Omental fat pad (tissue), 4 donors: ENCODE results near the gene SP7. TPM values are rescaled to one million over a fixed set of nuclear protein-coding genes. Genes with fewer than 3 reads are reported as not detected.
A peak's percentile ranks its signal among the peaks of the same experiment; 100 is the strongest.

Experiments used
- ATAC-seq: fragments of 150-250 bp; one replicate; pipeline ENCODE4 v1.9.1; 2016; ENCODE audit warnings: mild to moderate bottlenecking, moderate library complexity; ENCODE audit not compliant: low FRiP score
- DNase-seq: peaks from one replicate; pipeline ENCODE4 v3.0.0-alpha.2; 2019; ENCODE audit warnings: low spot score
- CTCF ChIP-seq, 3 donors: fragments of 450-650 bp; IDR thresholded peaks; one replicate each; pipeline ENCODE4 v1.5.1; 2016 to 2017; ENCODE audit warnings: antibody characterized with exemption in 3 of 3, mild to moderate bottlenecking in 3 of 3, moderate library complexity in 2 of 3
- total RNA-seq, 4 donors: library from RNA; depleted of rRNA; stranded (reverse); fragments of >200 nt; gene quantifications; one replicate each; pipeline ENCODE4 v1.1.0, GENCODE V29; 2016

SP7 gene
- total RNA-seq, 4 donors from 2014 or later = not detected

GRCh38 chr12:53355121-53355520 is 19.0 kb upstream of the SP7 start:
- ATAC-seq = no peak
- no peak for DNase-seq
- TF ChIP-seq CTCF (IDR thresholded peaks at IDR 0.05) = no peak

GRCh38 chr12:53353257-53353655 is 17.1 kb upstream of the SP7 start:
- ATAC-seq = no peak

GRCh38 chr12:53352331-53353256 is 16.4 kb upstream of the SP7 start:
- ATAC-seq (peak; percentile 91), DNase-seq (peak; percentile 55)
- peak in 2 of 3 donors; percentile 84 to 91 for TF ChIP-seq CTCF (IDR thresholded peaks at IDR 0.05)

More at GRCh38 chr12:53353257-53353655, 17.1 kb upstream of the SP7 start:
- no peak for TF ChIP-seq CTCF (IDR thresholded peaks at IDR 0.05)
- no peak for DNase-seq

GRCh38 chr12:53347905-53348304 is 11.8 kb upstream of the SP7 start:
- no peak for ATAC-seq
- DNase-seq = no peak
- no peak for TF ChIP-seq CTCF (IDR thresholded peaks at IDR 0.05)

GRCh38 chr12:53346491-53346890 is 10.3 kb upstream of the SP7 start:
- no peak for ATAC-seq
- no peak for TF ChIP-seq CTCF (IDR thresholded peaks at IDR 0.05)

GRCh38 chr12:53345486-53346188 is 9.5 kb upstream of the SP7 start:
- ATAC-seq (no peak), DNase-seq (no peak)
- TF ChIP-seq CTCF (IDR thresholded peaks at IDR 0.05) = no peak

More at GRCh38 chr12:53346491-53346890, 10.3 kb upstream of the SP7 start:
- DNase-seq = no peak
